Measurements from ENCODE around the gene SGPP1. TPM values are rescaled to one million over a fixed set of nuclear protein-coding genes. Genes with fewer than 3 reads are reported as not detected.

Gene SGPP1
- total RNA-seq, 1 experiment from 2014 or later = 5.5 TPM

- no peak overlapping the region for H4K5ac ChIP-seq (ENCODE audit: insufficient read length, low read depth, low read length)
- peaks cover 10 to 21% (median 17%) of the 10 kb centered on the region in 3 experiments for H3K36me3 Mint-ChIP-seq (ENCODE audit: insufficient read depth in 1 of 3, low read depth in 3 of 3)
- H3K27me3 Mint-ChIP-seq (ENCODE audit: low read depth) = no peaks in the 10 kb centered on the region
- no peak overlapping the region for H2BK12ac ChIP-seq (ENCODE audit: insufficient read length, low read depth, low read length)
- no peak overlapping the region for H2AFZ ChIP-seq (ENCODE audit: low read length)
- peak overlapping the region in 1 of 3 experiments; percentile 44; a peak in 1 of 7 replicates for H3K27ac Mint-ChIP-seq
- no peak overlapping the region for H3K23ac ChIP-seq (ENCODE audit: insufficient read length, low read depth, low read length)
- H3K9ac ChIP-seq (ENCODE audit: extremely low read depth, insufficient read length, low read length) = no peak overlapping the region
- no peaks in the 10 kb centered on the region for H3K79me2 ChIP-seq (ENCODE audit: insufficient read depth, low read length)
- TF ChIP-seq, protein P1, sequence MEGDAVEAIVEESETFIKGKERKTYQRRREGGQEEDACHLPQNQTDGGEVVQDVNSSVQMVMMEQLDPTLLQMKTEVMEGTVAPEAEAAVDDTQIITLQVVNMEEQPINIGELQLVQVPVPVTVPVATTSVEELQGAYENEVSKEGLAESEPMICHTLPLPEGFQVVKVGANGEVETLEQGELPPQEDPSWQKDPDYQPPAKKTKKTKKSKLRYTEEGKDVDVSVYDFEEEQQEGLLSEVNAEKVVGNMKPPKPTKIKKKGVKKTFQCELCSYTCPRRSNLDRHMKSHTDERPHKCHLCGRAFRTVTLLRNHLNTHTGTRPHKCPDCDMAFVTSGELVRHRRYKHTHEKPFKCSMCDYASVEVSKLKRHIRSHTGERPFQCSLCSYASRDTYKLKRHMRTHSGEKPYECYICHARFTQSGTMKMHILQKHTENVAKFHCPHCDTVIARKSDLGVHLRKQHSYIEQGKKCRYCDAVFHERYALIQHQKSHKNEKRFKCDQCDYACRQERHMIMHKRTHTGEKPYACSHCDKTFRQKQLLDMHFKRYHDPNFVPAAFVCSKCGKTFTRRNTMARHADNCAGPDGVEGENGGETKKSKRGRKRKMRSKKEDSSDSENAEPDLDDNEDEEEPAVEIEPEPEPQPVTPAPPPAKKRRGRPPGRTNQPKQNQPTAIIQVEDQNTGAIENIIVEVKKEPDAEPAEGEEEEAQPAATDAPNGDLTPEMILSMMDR (conservative IDR thresholded peaks at IDR 0.05) = no peak
- H3K27me3 ChIP-seq (ENCODE audit: insufficient read depth, low read length) = no peaks in the 10 kb centered on the region
- peaks cover 2% of the 10 kb centered on the region in 2 experiments; a peak in 2 of 4 replicates for H3K4me1 Mint-ChIP-seq
- H3K14ac ChIP-seq (ENCODE audit: insufficient read depth, low read length) = no peak overlapping the region
- no peak overlapping the region for H2BK5ac ChIP-seq (ENCODE audit: insufficient read length, low read length)
- H3K79me1 ChIP-seq (ENCODE audit: insufficient read depth, low read depth, low read length, poor library complexity, severe bottlenecking) = no peaks in the 10 kb centered on the region
- no peak overlapping the region for H3K4me3 Mint-ChIP-seq
- H3K9me3 ChIP-seq (ENCODE audit: control insufficient read depth, low read depth, low read length) = no peaks in the 10 kb centered on the region
- H4K91ac ChIP-seq (ENCODE audit: insufficient read length, low read depth, low read length) = no peak overlapping the region
- H3K4me1 ChIP-seq (ENCODE audit: insufficient read depth, low read length) = no peaks in the 10 kb centered on the region
- no peak overlapping the region for H2BK15ac ChIP-seq (ENCODE audit: low read depth, low read length)
- no peak overlapping the region for H4K8ac ChIP-seq (replicated peaks; ENCODE audit: insufficient read length, low read depth, low read length)
- no peak overlapping the region for H3K27ac ChIP-seq (ENCODE audit: insufficient read length, low read depth, low read length)
- peaks cover 14 to 24% of the 10 kb centered on the region in 2 experiments; a peak in 4 of 5 replicates for H3K9me3 Mint-ChIP-seq
- no peak overlapping the region for H2BK120ac ChIP-seq (ENCODE audit: low read depth, low read length, poor library complexity, severe bottlenecking)
- H3K4ac ChIP-seq (ENCODE audit: low read depth, low read length) = no peak overlapping the region
- no peaks in the 10 kb centered on the region for H3K23me2 ChIP-seq (ENCODE audit: insufficient read length, low read depth, low read length, poor library complexity, severe bottlenecking)
- no peaks in the 10 kb centered on the region for H4K20me1 ChIP-seq (ENCODE audit: control insufficient read depth, insufficient read depth, insufficient read length)
- no peak overlapping the region for H3K56ac ChIP-seq (ENCODE audit: insufficient read length, low read depth, low read length)
- no peak overlapping the region for H2AK5ac ChIP-seq (ENCODE audit: insufficient read length, low read length)
- H2BK20ac ChIP-seq (ENCODE audit: low read depth, low read length, poor library complexity, severe bottlenecking) = no peak overlapping the region
- no peak for DNase-seq
- no peak overlapping the region for H3T11ph ChIP-seq (ENCODE audit: low read length)
- no peak overlapping the region for H3K18ac ChIP-seq (ENCODE audit: insufficient read length, low read depth, low read length)
- no peak overlapping the region for H3K4me2 ChIP-seq (ENCODE audit: insufficient read depth, insufficient read length, low read length)
Measured at GRCh38 chr14:63713764-63714163, 14.1 kb downstream of the SGPP1 start.

Measured in H9 (cell line).